Neutrophil (primary cell): ENCODE data around the gene LRRK1.

Experiments used
- H3K27ac ChIP-seq: fragments of 200-600 bp; sonication (generic); 2 replicates; pipeline ENCODE4 v1.5.1; 2016; ENCODE audit warnings: mild to moderate bottlenecking, moderate library complexity
- H3K27me3 ChIP-seq: fragments of 200-600 bp; sonication (generic); 2 replicates; pipeline ENCODE4 v1.6.0; 2016; ENCODE audit warnings: mild to moderate bottlenecking
- H3K36me3 ChIP-seq: fragments of 200-600 bp; sonication (generic); 2 replicates; pipeline ENCODE4 v1.5.1; 2017
- H3K4me1 ChIP-seq, 2 experiments: fragments of 200-600 bp in 1 of 2; sonication (generic) in 1 of 2; 1 replicate in 1 of 2; 2 replicates in 1 of 2; pipeline versions ENCODE4 v1.5.1 to v1.6.1; 2013 to 2016; ENCODE audit warnings: low read depth in 1 of 2, low read length in 1 of 2, mild to moderate bottlenecking in 1 of 2, moderate library complexity in 1 of 2; ENCODE audit not compliant: control insufficient read depth in 1 of 2, insufficient read depth in 1 of 2
- H3K4me3 ChIP-seq, 2 experiments: fragments of 200-600 bp in 1 of 2; sonication (generic) in 1 of 2; 1 replicate in 1 of 2; 2 replicates in 1 of 2; pipeline ENCODE4 v1.5.1; 2013 to 2016; ENCODE audit warnings: low read depth in 1 of 2, low read length in 1 of 2, mild to moderate bottlenecking in 1 of 2, moderate library complexity in 1 of 2
- H3K9me3 ChIP-seq: fragments of 200-600 bp; sonication (generic); 2 replicates; pipeline ENCODE4 v1.5.1; 2016
- TF ChIP-seq, protein P1 (sequence below): fragments of 200-600 bp; sonication (generic); IDR thresholded peaks from 2 replicates; pipeline ENCODE4 v1.5.1; 2016; ENCODE audit warnings: antibody characterized with exemption

Gene LRRK1

DNA sequence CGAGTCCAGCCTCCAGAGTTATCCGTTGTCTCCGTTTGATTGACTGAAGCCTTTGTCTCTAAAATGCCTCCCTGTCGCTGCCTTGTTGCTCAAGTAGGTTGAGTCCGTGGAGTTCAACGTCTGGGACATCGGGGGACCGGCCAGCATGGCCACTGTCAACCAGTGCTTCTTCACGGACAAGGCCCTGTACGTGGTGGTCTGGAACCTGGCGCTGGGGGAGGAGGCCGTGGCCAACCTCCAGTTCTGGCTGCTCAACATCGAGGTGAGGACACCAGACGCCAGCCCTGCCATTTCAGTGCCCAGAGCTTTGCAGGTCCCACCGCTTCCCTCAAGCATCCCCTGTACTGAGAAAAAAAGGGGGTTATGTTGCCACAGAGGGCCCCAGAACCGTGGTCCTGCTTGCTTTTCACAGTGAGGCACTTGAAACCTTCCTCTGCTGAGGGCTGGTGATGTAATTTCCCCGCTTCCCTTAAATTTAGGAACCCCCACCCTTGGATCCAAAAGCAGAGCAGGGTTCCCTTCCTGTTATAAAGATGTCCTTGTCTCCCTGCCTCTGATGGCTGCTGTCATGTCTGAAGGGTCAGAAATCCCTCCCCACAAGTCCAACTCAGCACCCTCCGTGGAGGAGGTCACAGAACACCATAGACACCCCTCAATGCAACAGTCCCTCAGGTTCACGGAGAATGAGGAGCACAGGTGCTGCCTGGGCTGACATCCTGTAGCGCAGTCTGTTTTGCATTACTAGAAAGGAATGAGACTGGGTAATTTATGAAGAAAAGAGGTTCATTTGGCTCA, 105.7 kb downstream of the LRRK1 start:
- Histone ChIP-seq H3K27ac (no peak overlapping the region), H3K4me1 (peaks cover 6 to 20% of the 10 kb centered on the region in 2 experiments), H3K27me3 (no peaks in the 10 kb centered on the region), H3K9me3 (no peaks in the 10 kb centered on the region), H3K36me3 (peaks cover 89% of the 10 kb centered on the region), H3K4me3 (no peak overlapping the region)
- TF ChIP-seq, protein P1, sequence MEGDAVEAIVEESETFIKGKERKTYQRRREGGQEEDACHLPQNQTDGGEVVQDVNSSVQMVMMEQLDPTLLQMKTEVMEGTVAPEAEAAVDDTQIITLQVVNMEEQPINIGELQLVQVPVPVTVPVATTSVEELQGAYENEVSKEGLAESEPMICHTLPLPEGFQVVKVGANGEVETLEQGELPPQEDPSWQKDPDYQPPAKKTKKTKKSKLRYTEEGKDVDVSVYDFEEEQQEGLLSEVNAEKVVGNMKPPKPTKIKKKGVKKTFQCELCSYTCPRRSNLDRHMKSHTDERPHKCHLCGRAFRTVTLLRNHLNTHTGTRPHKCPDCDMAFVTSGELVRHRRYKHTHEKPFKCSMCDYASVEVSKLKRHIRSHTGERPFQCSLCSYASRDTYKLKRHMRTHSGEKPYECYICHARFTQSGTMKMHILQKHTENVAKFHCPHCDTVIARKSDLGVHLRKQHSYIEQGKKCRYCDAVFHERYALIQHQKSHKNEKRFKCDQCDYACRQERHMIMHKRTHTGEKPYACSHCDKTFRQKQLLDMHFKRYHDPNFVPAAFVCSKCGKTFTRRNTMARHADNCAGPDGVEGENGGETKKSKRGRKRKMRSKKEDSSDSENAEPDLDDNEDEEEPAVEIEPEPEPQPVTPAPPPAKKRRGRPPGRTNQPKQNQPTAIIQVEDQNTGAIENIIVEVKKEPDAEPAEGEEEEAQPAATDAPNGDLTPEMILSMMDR: no peak

DNA sequence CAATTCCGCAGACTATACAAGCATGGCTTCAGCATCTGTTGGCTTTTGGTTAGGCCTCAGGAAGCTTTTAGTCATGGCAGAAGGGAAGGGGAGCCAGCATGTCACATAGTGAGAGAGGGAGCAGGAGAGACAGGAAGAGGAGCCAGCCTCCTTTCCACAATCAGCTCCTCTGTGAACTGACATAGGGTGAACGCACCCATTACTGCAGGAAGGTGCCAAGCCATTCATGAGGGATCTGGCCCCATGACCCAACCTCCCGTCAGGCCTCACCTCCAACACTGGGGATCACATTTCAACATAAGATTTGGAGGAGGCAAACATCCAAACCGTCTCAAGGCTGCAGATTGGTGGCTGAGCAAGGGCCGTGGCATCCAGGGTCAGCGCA, 106.3 kb downstream of the LRRK1 start:
- Histone ChIP-seq H3K27me3 (no peaks in the 10 kb centered on the region), H3K36me3 (peaks cover 91% of the 10 kb centered on the region), H3K27ac (no peak overlapping the region), H3K4me3 (no peak overlapping the region), H3K9me3 (no peaks in the 10 kb centered on the region), H3K4me1 (peaks cover 6 to 20% of the 10 kb centered on the region in 2 experiments)
- TF ChIP-seq, protein P1: no peak

DNA sequence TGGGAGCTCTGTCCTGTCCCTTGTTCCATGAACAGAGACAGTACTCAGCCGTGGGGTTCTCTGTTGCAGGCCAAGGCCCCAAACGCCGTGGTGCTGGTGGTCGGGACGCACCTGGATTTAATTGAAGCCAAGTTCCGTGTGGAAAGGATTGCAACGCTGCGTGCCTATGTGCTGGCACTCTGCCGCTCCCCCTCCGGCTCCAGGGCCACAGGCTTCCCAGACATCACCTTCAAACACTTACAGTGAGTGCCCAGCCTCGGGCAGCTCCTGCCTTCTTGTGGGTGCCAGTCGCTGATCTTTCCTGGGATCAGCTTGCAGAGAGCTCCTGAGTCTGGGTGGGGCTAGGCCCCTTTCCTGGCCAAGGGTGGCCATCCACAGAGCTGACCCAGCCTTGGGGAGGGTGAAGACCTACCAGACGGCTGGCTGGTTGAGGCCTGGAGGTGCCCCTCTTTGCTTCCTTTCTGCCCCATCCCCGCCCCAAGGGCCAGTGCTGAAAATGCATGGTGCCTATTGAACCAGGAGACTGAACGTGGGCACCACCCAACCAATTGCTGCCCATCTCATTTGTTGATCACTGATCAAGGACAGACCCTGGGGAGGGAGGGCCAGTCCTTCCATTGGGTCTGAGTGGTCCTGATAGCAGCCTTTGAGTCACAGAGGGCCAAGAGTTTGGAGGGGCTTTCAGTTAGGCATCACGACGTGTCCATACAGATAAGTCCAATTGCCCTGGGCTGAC, 106.9 kb downstream of the LRRK1 start:
- H3K9me3 ChIP-seq: no peaks in the 10 kb centered on the region
- peaks cover 91% of the 10 kb centered on the region for H3K36me3 ChIP-seq
- no peaks in the 10 kb centered on the region for H3K27me3 ChIP-seq
- H3K4me3 ChIP-seq: no peak overlapping the region
- TF ChIP-seq, protein P1: no peak
- H3K27ac ChIP-seq: no peak overlapping the region
- H3K4me1 ChIP-seq: peaks cover 6 to 20% of the 10 kb centered on the region in 2 experiments

DNA sequence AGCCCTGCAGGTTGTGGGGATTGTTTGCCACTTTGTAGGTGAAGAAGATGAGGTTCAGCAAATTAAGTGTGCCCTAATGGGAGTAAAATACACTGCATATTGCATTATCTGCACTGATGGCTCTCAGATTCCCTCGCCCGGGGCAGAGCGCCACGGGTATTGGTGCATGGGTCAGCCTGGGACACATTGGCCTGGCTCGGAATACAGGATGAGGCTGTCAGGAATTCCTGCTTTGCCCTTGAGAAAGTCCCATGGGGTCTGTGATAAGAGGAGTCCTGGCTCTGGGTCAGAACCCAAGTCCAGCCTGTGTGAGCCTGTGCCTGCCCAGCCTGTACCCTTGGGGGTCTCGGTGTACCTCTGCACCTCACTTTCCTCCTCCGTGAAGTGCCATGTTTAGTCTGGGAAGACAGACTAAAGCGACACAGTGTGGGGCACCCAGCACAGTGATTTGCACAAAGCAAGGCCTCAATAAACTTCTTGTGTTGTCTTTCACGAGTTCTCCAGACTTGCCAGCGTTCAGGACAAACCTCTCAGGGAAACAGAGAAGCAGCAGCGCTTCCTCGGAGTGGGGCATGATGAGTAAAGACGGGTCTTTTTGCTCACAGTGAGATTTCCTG, 107.6 kb downstream of the LRRK1 start:
- H3K36me3 ChIP-seq: peaks cover 91% of the 10 kb centered on the region

DNA sequence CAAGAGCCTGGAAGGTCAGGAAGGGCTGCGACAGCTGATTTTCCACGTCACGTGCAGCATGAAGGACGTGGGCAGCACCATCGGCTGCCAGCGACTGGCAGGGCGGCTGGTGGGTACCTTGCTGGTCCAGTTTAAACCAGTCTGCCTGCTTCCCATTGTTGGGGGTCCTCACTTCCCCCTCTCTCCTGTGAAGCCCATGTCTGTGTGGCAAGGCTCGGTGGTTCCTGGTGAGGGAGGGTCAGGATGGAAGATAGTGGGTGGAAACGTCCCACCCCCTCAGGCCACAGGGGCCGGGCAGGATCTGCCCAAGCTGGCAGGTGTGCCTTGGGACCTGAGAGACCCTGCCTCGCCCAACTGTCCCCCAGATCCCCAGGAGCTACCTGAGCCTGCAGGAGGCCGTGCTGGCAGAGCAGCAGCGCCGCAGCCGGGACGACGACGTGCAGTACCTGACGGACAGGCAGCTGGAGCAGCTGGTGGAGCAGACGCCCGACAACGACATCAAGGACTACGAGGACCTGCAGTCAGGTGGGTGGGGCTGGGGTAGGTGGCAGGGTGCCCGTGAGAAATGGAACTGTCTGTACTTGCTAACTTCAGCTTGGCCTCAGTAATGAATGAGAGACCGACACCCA, 108.2 kb downstream of the LRRK1 start:
- TF ChIP-seq, protein P1: no peak

More for the DNA sequence above, 107.6 kb downstream of the LRRK1 start:
- no peak overlapping the region for H3K4me3 ChIP-seq
- no peaks in the 10 kb centered on the region for H3K9me3 ChIP-seq
- H3K4me1 ChIP-seq: peaks cover 6 to 20% of the 10 kb centered on the region in 2 experiments
- TF ChIP-seq, protein P1: no peak
- H3K27me3 ChIP-seq: no peaks in the 10 kb centered on the region
- no peak overlapping the region for H3K27ac ChIP-seq

More for the DNA sequence above, 108.2 kb downstream of the LRRK1 start:
- Histone ChIP-seq H3K27ac (no peak overlapping the region), H3K4me1 (peaks cover 6 to 20% of the 10 kb centered on the region in 2 experiments), H3K27me3 (no peaks in the 10 kb centered on the region), H3K9me3 (no peaks in the 10 kb centered on the region), H3K36me3 (peaks cover 87% of the 10 kb centered on the region), H3K4me3 (no peak overlapping the region)
